ENCODE results near the gene LRRC42. TPM values are rescaled to one million over a fixed set of nuclear protein-coding genes. Genes with fewer than 3 reads are reported as not detected.

Gene LRRC42
- total RNA-seq, 1 donor from 2014 or later, result 18.1 TPM

DNA sequence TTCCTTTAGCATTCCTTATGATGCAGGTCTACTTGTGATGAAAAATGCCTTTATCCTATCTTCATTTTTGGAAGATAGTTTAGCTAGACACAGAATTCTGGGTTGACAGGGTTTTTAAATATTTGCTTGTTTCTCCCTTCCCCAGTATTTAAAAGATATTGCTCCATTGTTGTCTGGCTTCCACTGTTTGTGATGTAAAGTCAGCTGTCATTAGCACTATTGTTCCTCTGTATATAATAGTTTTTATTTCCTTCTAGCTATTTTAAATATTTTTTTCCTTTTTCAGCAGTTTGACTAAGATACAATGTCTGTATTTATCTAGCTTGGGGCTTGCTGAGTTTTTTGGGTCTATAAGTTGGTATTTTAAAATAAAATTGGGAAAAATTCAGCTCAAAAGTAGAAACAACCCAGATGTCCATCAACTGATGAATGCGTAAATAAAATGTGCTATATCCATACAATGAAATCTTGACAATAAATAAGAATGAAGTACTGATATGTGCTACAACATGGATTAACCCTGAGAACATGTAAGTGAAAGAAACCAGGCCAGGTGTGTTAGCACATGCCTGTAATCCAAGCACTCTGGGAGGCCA lies 11.9 kb upstream of the LRRC42 start:
- DNase-seq (no peak), ATAC-seq (no peak)
- no peaks in the 10 kb centered on the region for H3K9me3 ChIP-seq

DNA sequence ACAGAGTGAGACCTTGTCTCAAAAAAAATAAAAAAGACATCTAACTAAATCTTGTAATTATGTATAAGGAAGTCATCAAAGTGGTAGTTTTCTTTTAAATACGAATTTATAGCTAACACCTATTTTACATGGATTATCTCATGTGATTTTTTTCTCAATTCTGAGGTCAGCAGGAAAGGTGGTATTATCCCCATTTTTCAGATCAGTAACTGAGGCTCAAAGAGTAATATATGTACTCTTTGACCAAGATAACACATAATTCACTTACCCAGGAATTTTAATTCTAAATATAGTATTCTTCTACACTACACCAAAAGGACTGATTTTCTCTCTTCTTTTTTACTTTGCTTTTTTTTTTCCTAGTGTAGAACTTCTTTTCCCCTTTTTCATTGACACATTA lies 9.7 kb upstream of the LRRC42 start:
- DNase-seq, result no peak
- ATAC-seq, result no peak
- no peaks in the 10 kb centered on the region for H3K36me3 ChIP-seq
- no peaks in the 10 kb centered on the region for H3K9me3 ChIP-seq
- intact Hi-C loops (cut with DNase I), result no loop called here
- no peaks in the 10 kb centered on the region for H3K4me1 ChIP-seq
- no peak overlapping the region for H3K27ac ChIP-seq
- H3K4me3 ChIP-seq, result no peak overlapping the region
- TF ChIP-seq, protein P1, sequence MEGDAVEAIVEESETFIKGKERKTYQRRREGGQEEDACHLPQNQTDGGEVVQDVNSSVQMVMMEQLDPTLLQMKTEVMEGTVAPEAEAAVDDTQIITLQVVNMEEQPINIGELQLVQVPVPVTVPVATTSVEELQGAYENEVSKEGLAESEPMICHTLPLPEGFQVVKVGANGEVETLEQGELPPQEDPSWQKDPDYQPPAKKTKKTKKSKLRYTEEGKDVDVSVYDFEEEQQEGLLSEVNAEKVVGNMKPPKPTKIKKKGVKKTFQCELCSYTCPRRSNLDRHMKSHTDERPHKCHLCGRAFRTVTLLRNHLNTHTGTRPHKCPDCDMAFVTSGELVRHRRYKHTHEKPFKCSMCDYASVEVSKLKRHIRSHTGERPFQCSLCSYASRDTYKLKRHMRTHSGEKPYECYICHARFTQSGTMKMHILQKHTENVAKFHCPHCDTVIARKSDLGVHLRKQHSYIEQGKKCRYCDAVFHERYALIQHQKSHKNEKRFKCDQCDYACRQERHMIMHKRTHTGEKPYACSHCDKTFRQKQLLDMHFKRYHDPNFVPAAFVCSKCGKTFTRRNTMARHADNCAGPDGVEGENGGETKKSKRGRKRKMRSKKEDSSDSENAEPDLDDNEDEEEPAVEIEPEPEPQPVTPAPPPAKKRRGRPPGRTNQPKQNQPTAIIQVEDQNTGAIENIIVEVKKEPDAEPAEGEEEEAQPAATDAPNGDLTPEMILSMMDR (IDR thresholded peaks at IDR 0.05), result no peak
- no peaks in the 10 kb centered on the region for H3K27me3 ChIP-seq

More for the DNA sequence above, 11.9 kb upstream of the LRRC42 start:
- Histone ChIP-seq H3K4me3 (no peak overlapping the region), H3K27ac (no peak overlapping the region), H3K27me3 (no peaks in the 10 kb centered on the region), H3K36me3 (no peaks in the 10 kb centered on the region), H3K4me1 (no peaks in the 10 kb centered on the region)
- intact Hi-C loops (cut with DNase I), result no loop called here
- TF ChIP-seq, protein P1 (IDR thresholded peaks at IDR 0.05), result no peak

DNA sequence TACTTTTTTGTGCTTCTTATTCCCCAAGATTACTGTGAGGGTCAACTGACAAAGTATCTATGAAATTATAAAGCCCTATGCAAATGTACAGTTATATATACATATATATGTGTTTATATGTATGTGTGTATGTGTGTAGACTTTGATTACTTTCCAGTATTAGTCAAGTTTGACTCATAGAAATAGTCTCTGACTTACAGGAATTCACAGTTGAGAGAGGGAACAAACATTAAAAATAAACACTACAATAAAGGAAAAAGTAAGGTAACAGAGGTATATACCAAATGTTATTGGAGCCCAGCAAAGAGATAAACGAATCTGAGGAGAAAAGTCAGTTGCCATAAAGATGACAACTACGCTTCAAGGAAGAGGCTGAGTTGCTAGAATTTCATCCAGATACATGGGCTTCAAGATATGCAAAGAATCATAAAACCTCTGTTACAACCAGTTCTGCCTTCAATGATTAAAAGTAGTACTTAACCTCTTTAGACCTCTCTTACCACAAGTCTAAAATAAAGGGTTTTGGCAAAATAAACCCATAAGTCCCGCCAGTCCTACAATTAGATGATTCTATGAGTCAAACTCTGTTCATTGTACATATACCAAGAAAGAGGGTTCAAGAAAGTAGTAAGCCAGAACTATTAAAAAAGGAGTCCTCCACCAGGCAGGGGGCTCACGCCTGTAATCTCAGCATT lies 7.9 kb upstream of the LRRC42 start:
- Histone ChIP-seq H3K27ac (no peak overlapping the region), H3K27me3 (no peaks in the 10 kb centered on the region), H3K9me3 (no peaks in the 10 kb centered on the region), H3K36me3 (no peaks in the 10 kb centered on the region), H3K4me1 (no peaks in the 10 kb centered on the region), H3K4me3 (no peak overlapping the region)
- intact Hi-C loops (cut with DNase I), result no loop called here
- TF ChIP-seq, protein P1 (IDR thresholded peaks at IDR 0.05), result no peak
- no peak for DNase-seq
- no peak for ATAC-seq

DNA sequence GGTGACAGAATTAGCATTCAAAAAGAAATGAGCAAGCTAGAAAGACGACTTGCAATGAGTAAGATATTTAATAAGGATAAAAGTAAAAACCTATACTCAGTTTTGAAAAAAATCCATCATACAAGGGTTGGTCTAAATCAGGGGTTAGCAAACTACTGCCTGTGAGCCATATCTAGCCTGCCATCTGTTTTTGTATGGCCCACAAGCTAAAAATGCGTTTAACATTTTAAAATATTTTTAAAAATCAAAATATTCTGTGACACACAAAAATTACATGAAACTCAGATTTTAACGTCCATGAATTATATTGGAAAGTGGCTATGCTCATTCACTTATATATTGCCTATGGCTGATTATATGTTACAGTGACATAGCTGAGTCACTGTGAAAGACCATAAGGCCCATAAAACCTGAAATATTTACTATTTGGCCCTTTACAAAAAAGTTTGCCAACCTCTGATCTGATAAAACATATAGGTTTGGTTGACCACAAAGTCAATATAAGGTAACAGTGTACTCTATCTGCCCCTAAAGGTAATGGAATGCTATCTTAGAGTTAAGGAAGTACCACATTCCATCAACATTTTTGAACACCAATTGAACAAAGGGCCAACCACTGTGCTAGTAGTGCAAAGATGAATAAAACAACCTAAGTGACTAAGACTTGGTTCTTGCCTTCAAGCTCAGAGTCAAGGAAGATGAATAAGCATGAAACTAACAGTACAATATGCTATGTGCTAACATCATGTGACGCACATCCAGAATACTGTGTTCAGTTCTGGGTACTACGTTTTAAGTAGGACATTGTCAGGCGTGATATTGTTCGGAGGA lies 3.8 kb upstream of the LRRC42 start:
- TF ChIP-seq, protein P1 (IDR thresholded peaks at IDR 0.05), result no peak
- ATAC-seq (no peak), DNase-seq (no peak)
- H3K4me1 ChIP-seq, result peaks cover 18% of the 10 kb centered on the region
- no peak overlapping the region for H3K4me3 ChIP-seq
- H3K27ac ChIP-seq, result no peak overlapping the region
- H3K36me3 ChIP-seq, result no peaks in the 10 kb centered on the region
- intact Hi-C loops (cut with DNase I), result no loop called here
- H3K9me3 ChIP-seq, result no peaks in the 10 kb centered on the region
- H3K27me3 ChIP-seq, result no peaks in the 10 kb centered on the region

DNA sequence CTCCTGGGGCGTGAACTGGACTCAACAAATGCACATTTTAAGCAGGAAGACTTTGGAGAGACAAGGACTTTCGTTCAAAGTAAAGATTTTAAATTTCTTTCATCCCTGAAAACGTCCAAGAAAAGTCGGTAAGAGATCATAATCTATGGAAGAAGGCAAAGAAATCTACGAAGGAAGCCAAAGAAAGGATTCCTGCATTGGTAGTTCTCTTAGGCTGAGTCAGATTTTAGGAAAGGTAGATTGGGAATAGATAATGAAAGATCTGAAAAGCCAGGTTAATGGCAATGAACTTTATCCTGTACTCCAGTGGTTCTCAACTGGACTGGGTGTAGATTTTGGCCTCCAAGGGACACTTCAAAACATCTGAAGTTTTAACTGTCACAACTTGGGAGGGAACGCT lies 3.1 kb upstream of the LRRC42 start:
- intact Hi-C loops (cut with DNase I), result no loop called here
- ATAC-seq (no peak), DNase-seq (no peak)
- Histone ChIP-seq H3K36me3 (no peaks in the 10 kb centered on the region), H3K27me3 (no peaks in the 10 kb centered on the region), H3K9me3 (no peaks in the 10 kb centered on the region), H3K4me3 (no peak overlapping the region), H3K4me1 (peaks cover 25% of the 10 kb centered on the region), H3K27ac (no peak overlapping the region)
- TF ChIP-seq, protein P1 (IDR thresholded peaks at IDR 0.05), result no peak
